ENCODE measurements around the gene SUMO4.
"Not testable (repeated sequence)": the region's sequence is repeated elsewhere in the genome, so short reads cannot be mapped to it uniquely, and the experiment has no call there.

Gene SUMO4

GRCh38 chr6:149433405-149433804, 33.3 kb downstream of the SUMO4 start:
- Mint-ChIP-seq H3K4me1 (ENCODE audit: low read depth) (peaks cover 12% of the 10 kb centered on the region), H3K9me3 (ENCODE audit: low read depth) (no peaks in the 10 kb centered on the region), H3K36me3 (no peaks in the 10 kb centered on the region), H3K27ac (no peak overlapping the region), H3K27me3 (no peaks in the 10 kb centered on the region), H3K4me3 (no peak overlapping the region)

GRCh38 chr6:149433881-149434280, 33.8 kb downstream of the SUMO4 start:
- Mint-ChIP-seq H3K4me3 (no peak overlapping the region), H3K9me3 (ENCODE audit: low read depth) (no peaks in the 10 kb centered on the region), H3K27me3 (no peaks in the 10 kb centered on the region), H3K27ac (no peak overlapping the region), H3K4me1 (ENCODE audit: low read depth) (peaks cover 13% of the 10 kb centered on the region), H3K36me3 (no peaks in the 10 kb centered on the region)

- Mint-ChIP-seq H3K4me3 (no peak overlapping the region), H3K27ac (no peak overlapping the region), H3K4me1 (ENCODE audit: low read depth) (peaks cover 13% of the 10 kb centered on the region), H3K9me3 (ENCODE audit: low read depth) (no peaks in the 10 kb centered on the region), H3K27me3 (no peaks in the 10 kb centered on the region), H3K36me3 (no peaks in the 10 kb centered on the region)
Measured at GRCh38 chr6:149435919-149436586, 36.0 kb downstream of the SUMO4 start.

- H3K4me1 Mint-ChIP-seq (ENCODE audit: low read depth), result peaks cover 13% of the 10 kb centered on the region
- no peaks in the 10 kb centered on the region for H3K9me3 Mint-ChIP-seq (ENCODE audit: low read depth)
- no peak overlapping the region for H3K27ac Mint-ChIP-seq
- H3K36me3 Mint-ChIP-seq, result no peaks in the 10 kb centered on the region
- H3K4me3 Mint-ChIP-seq, result no peak overlapping the region
- peaks cover 2% of the 10 kb centered on the region for H3K27me3 Mint-ChIP-seq
Measured at GRCh38 chr6:149436647-149437046, 36.6 kb downstream of the SUMO4 start.

- Mint-ChIP-seq H3K27ac (no peak overlapping the region), H3K4me1 (ENCODE audit: low read depth) (peaks cover 10% of the 10 kb centered on the region), H3K27me3 (peaks cover 2% of the 10 kb centered on the region), H3K4me3 (no peak overlapping the region), H3K36me3 (no peaks in the 10 kb centered on the region), H3K9me3 (ENCODE audit: low read depth) (no peaks in the 10 kb centered on the region)
Measured at GRCh38 chr6:149437212-149437611, 37.1 kb downstream of the SUMO4 start.

- Mint-ChIP-seq H3K4me1 (ENCODE audit: low read depth) (peaks cover 10% of the 10 kb centered on the region), H3K36me3 (no peaks in the 10 kb centered on the region), H3K9me3 (ENCODE audit: low read depth) (no peaks in the 10 kb centered on the region), H3K4me3 (no peak overlapping the region), H3K27ac (no peak overlapping the region), H3K27me3 (peaks cover 2% of the 10 kb centered on the region)
Measured at GRCh38 chr6:149438855-149439254, 38.8 kb downstream of the SUMO4 start.

- peaks cover 2% of the 10 kb centered on the region for H3K27me3 Mint-ChIP-seq
- no peaks in the 10 kb centered on the region for H3K9me3 Mint-ChIP-seq (ENCODE audit: low read depth)
- peaks cover 10% of the 10 kb centered on the region for H3K4me1 Mint-ChIP-seq (ENCODE audit: low read depth)
- no peak overlapping the region for H3K4me3 Mint-ChIP-seq
- no peaks in the 10 kb centered on the region for H3K36me3 Mint-ChIP-seq
- H3K27ac Mint-ChIP-seq, result no peak overlapping the region
Measured at GRCh38 chr6:149439626-149440025, 39.6 kb downstream of the SUMO4 start.

- Mint-ChIP-seq H3K36me3 (no peaks in the 10 kb centered on the region), H3K27me3 (peaks cover 2% of the 10 kb centered on the region), H3K4me1 (ENCODE audit: low read depth) (peaks cover 10% of the 10 kb centered on the region), H3K27ac (no peak overlapping the region), H3K9me3 (ENCODE audit: low read depth) (no peaks in the 10 kb centered on the region), H3K4me3 (no peak overlapping the region)
Measured at GRCh38 chr6:149440735-149441671, 40.9 kb downstream of the SUMO4 start.

- no peak overlapping the region for H3K4me3 Mint-ChIP-seq
- no peaks in the 10 kb centered on the region for H3K36me3 Mint-ChIP-seq
- no peaks in the 10 kb centered on the region for H3K9me3 Mint-ChIP-seq (ENCODE audit: low read depth)
- H3K27me3 Mint-ChIP-seq, result peaks cover 2% of the 10 kb centered on the region
- no peak overlapping the region for H3K27ac Mint-ChIP-seq
- H3K4me1 Mint-ChIP-seq (ENCODE audit: low read depth), result peaks cover 10% of the 10 kb centered on the region
Measured at GRCh38 chr6:149441740-149442139, 41.7 kb downstream of the SUMO4 start.

GRCh38 chr6:149443411-149444181, 43.5 kb downstream of the SUMO4 start:
- H3K27ac Mint-ChIP-seq, result no peak overlapping the region
- no peaks in the 10 kb centered on the region for H3K9me3 Mint-ChIP-seq (ENCODE audit: low read depth)
- H3K4me1 Mint-ChIP-seq (ENCODE audit: low read depth), result peaks cover 3% of the 10 kb centered on the region
- no peak overlapping the region for H3K4me3 Mint-ChIP-seq
- peaks cover 2% of the 10 kb centered on the region for H3K27me3 Mint-ChIP-seq
- H3K36me3 Mint-ChIP-seq, result no peaks in the 10 kb centered on the region

GRCh38 chr6:149444360-149445094, 44.5 kb downstream of the SUMO4 start:
- not testable (repeated sequence) for H3K36me3 Mint-ChIP-seq; H3K4me3 Mint-ChIP-seq; H3K4me1 Mint-ChIP-seq (ENCODE audit: low read depth); H3K27me3 Mint-ChIP-seq; H3K9me3 Mint-ChIP-seq (ENCODE audit: low read depth)
- H3K27ac Mint-ChIP-seq, result peak overlapping the region; percentile 58

GRCh38 chr6:149445095-149445466, 45.0 kb downstream of the SUMO4 start:
- H3K4me1 Mint-ChIP-seq (ENCODE audit: low read depth), result peaks cover 1% of the 10 kb centered on the region
- H3K4me3 Mint-ChIP-seq, result no peak overlapping the region
- H3K36me3 Mint-ChIP-seq, result no peaks in the 10 kb centered on the region
- peaks cover 2% of the 10 kb centered on the region for H3K27me3 Mint-ChIP-seq
- no peaks in the 10 kb centered on the region for H3K9me3 Mint-ChIP-seq (ENCODE audit: low read depth)
- no peak overlapping the region for H3K27ac Mint-ChIP-seq

GRCh38 chr6:149445573-149445972, 45.5 kb downstream of the SUMO4 start:
- H3K36me3 Mint-ChIP-seq, result no peaks in the 10 kb centered on the region
- H3K9me3 Mint-ChIP-seq (ENCODE audit: low read depth), result no peaks in the 10 kb centered on the region
- H3K4me1 Mint-ChIP-seq (ENCODE audit: low read depth), result peaks cover 1% of the 10 kb centered on the region
- no peak overlapping the region for H3K4me3 Mint-ChIP-seq
- peaks cover 2% of the 10 kb centered on the region for H3K27me3 Mint-ChIP-seq
- H3K27ac Mint-ChIP-seq, result no peak overlapping the region

- H3K27me3 Mint-ChIP-seq, result no peaks in the 10 kb centered on the region
- peaks cover 1% of the 10 kb centered on the region for H3K4me1 Mint-ChIP-seq (ENCODE audit: low read depth)
- H3K27ac Mint-ChIP-seq, result no peak overlapping the region
- H3K4me3 Mint-ChIP-seq, result no peak overlapping the region
- H3K9me3 Mint-ChIP-seq (ENCODE audit: low read depth), result no peaks in the 10 kb centered on the region
- no peaks in the 10 kb centered on the region for H3K36me3 Mint-ChIP-seq
Measured at GRCh38 chr6:149446791-149447376, 46.8 kb downstream of the SUMO4 start.

Measured in activated naive CD8-positive, alpha-beta T cell (primary cell).